Measurements from ENCODE around the gene FHOD3.

Gene FHOD3

DNA sequence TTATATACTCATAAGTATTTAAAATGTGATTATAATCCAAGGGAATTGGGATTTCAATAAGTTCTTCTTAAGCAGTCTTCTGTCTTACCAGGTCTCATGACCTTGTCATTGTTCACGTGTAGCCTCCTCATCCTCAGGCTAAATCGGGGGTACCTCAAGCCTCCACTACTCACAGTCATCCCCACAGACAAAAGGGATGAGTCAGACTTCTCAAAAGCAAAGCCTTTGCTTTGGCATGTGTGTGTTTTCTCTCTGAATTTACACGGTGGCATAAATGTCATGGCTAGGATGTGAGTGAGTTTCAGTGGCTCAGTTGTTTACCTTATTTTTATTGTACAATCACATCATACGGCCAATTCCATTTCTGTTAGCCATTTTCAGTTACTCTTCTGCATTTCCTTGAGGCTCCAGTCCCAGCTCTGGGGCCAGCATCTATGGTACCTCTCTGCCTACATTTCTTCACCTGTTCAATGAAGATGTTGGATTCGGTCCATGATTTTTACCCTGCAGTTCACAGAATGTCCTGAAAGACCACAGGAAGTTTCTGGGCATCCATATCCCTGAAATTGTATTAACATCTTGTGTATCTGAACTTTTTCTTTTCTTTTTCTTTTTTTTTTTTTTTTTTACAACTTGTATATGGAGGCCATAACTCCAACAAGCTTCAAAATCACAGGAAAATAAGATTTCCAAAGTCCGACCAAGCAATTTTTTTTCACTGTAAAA is 195.3 kb downstream of the FHOD3 start:
- DNase-seq: no peak

DNA sequence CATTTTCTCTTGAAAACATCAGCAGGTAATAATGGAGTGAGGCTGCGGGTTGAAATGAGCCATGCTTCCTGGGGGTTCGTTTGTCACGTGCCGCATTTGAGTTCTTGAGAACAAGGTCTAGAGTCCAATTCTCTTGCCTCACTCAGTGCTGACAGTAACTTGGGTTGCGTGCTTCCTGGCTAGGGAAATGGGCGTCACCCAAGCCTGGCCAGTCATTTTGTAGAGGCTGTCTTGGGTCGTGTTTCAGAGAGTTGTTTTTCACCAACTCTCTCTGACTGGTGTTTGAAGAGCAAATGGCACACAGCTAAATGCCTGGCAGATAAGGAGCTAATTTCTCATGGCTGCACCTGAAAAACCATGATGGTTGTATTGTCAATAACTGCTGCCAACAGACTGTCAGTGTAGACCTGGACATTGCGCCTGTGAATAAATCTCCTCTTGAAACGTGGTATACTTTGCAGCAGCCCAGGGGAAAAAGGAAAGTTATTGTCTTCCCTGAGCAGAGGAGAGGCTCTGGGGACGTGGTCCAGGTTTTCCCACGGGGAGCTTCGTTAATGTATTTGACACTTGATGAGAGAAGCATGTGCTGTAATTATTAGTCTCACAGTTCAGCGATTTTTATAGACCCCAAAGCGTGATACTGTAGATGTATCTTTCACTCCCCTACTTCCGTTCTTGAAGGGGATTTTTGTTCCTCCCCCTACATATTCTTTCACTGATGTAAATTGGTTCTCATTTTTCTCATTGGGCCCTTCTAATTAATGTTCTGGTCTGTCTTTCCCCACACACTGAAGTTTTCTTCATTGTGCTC is 196.0 kb downstream of the FHOD3 start:
- no peak for DNase-seq

DNA sequence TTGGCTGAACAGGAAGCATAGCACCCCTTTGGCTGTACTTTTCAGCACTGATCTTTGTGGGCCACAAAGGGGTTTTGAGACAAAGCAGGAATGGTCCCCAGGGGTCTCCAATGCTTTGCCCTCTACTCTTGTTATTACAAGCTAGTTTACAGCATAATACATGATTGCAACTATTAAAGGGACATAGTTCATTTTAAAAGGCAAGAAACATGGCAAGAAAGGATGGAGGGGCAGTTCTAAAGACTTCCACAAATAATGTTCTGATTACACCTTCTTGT is 196.6 kb downstream of the FHOD3 start:
- DNase-seq: no peak

DNA sequence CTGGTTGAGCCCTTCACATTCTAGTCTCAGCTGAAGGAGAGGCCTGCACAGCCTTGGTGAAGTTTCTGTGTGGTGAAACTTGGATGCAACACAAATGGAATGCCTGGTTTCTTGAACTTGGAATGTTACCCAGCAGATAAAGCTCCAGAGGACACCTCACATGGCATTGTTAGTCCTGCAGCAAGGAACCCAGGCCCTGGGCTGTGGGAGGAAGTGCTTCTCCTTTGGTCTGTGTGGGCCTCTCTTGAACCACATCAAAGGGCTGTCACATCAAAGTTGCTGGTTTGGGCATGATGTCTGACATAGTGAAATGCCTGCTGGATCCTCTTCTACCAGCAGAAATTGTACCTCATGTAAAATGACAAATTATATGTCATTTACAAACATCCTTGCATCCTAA is 198.5 kb downstream of the FHOD3 start:
- DNase-seq: no peak

DNA sequence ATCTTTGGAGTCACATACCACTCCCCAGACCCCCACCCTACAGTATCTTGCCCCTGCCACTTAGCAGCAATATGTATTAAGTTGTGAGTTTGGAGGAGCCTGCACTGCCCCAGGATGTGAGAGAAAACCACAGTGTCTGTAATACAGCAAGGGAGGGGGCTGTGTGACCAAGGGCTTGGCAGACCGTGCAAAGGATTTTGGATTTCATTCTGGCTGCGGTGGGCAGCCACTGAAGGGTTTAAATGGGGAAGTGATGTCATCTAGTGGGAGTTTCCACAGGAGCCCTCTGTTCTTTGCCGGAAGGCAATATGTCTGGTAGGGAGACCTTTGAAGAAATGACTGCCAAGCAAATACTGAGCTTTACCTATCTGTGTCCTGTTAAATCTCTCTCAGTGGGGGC is 202.4 kb downstream of the FHOD3 start:
- peak in 1 of 2 donors; percentile 0 for DNase-seq

DNA sequence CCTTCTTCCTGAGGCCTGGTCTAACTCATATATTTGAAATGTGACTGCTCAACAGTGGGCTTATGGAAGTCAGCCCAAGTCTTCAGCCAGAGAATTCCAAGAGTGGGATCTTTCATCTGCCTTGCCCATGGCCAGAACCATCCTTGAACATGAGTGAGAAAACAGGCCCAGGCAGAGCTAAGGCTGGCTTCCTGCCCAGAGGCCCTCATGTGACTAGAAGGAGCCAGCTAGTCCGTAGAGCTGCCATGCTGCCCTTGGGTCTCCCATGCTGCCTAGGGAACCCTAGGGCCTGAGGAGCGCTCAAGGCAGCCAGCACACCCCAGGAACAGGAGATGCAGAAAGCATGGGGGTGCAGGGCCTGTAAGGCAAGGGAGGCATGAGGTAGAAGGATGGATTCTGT is 203.6 kb downstream of the FHOD3 start:
- no peak for DNase-seq

DNA sequence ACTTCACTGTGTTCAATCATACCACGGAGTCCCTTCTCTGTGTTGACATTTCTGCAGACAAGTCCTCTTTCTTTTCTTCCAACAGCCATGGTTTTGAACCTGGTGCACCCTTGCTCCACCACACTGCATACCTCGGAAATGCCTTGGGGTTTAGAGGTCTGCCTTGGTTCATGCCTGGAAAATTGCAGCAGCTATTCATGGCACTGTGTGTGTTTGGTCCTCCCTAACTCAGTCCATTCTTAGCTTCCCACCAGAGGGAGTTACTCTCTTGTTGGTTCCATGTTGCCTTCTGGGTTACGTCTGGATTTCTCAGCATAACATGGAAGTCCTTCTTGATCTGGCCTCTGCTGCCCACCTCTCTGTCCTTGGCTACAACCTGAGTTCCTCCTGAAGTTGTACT is 206.0 kb downstream of the FHOD3 start:
- no peak for DNase-seq

DNA sequence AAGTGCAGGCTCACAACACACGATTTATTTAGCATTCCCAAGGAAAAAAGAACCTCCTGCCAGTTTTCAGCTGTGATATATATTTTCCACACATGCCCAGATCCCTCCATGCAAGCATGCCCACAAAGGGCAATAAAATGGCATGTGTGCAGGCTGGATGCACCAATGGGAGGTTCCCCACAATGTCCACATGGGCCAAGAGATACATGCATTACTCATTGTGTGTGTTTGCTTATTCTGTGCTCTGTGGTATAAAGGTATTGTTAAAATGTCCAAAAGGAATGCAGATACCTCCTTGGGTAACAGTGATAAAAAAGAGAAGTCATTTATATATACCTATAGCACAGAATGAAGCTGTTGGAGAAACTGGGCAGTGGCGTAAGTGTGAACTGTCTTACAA is 207.4 kb downstream of the FHOD3 start:
- DNase-seq: no peak

DNA sequence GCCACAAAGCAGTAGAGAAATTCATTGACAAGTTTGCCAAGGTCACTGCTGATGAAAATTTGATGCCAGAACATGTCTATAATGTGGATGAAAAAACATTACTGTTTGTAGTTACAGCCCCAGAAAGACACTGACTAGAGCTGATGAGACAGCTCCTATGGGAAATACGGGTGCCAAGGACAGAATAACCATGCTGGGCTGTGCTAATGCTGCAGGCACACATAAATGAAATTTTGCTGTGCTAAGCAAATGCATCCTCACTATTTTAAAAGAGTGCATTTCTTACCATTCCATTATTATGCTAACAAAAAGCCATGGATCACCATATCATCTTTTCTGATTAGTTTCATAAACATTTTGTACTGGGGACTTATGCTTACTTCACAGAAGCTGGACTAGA is 208.2 kb downstream of the FHOD3 start:
- no peak for DNase-seq

DNA sequence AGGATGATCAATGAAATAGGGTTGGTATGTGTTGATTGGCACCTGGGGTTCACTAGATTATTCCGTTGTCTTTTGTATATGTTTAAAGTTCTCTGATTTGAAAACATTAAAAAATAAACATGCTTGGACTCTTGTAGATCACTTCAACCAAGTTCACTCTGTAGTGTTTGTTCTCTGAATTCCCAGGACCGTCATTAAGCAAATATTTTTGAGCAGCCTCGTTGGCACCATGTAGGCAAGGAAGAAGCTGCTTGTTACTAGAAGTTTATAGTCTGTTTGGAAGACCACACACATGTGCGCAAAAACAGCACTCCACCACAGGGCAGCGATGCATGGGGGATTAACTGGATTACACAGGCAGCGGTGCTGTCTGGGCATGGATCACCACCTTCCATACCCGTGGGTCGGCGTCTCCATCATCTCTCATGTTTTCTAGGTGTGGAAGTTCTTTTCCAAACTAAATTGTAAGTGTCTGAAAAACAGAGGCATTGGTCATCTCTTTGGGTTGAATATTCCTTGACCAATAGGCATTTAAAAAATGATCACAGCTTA is 212.2 kb downstream of the FHOD3 start:
- no peak for DNase-seq

DNA sequence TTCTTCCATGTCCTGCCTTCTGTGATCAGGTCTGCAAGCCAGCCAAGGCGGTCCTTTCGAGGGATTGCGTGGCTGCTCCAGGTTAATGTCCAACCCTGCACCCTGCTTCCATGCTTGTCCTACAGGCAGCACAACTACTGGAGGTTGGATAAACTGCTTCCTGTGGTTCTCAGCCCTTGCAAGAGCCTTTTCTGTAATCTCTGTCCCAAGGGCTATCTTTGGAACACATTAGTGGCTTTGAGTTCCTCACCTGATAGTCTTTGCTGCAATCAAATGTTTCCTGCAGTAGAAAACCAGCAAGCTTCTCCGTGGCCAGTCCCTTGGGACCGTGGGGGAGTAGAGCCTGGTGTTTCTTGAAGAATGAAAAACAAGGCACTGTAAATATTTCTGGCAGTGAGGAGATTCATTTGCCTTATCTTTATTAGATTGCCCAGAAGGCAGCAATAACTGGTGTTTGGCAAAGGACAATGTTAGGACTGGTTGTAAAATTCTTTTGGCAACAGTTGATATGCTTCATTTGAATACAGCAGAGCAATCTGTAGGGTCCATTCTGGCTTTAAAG is 214.4 kb downstream of the FHOD3 start:
- no peak for DNase-seq

DNA sequence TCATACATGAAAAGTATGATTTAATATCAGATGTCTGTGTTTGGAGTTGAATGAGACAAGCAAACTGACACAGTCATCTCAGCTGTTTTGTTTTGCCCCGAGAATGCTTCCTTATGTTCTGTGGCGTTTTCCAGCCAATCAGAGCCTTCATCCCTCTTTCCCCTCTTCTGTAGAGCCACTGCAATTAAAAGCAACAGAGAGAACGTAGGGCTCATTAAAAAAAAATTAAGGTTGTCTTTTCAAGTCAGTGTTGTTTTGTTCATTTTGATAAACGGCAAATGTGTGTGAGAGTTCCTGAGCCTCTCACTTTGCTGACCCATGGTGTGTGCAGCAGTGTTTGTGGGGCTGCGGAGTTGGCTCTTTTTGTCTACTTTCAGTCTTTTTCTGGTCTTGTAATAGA is 216.0 kb downstream of the FHOD3 start:
- DNase-seq: no peak

DNA sequence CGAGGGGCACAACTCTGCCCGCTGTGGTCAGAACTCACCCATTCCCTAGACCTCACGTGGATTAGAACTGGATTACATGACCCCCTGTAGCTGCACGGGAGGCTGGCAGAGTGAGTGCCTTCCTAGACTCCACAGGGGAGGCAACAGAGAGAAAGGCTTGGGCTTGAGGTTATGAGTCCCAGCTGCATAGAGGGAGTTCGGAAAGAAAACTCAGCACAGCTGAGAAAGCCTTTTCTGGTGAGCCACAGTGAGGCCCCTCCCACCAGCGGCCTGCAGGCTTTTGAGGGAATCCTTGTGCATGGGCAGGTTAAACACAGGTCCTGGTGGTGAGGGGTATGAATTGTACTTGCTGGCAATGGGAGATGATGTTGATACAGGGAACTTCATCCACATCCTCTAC is 217.3 kb downstream of the FHOD3 start:
- DNase-seq: no peak

DNA sequence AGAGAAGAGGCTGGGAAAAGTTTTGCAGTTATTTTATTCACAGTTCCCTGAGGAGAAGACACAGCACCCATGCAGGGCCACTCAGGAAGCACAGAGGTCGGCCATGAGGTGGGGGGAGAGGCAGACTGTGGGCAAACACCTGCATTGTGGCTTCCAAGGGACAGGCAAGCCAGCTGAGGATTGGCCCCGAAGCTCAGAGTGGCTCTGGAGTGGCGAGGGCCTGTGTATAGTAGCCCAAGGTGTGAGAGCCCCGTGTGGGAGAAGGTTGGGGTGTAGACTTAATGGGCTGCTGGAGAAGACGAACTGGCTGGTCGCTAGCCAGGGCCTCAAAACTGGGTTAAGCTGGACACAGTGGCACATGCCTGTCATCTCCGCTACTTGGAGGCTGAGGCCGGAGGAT is 218.7 kb downstream of the FHOD3 start:
- no peak for DNase-seq

DNA sequence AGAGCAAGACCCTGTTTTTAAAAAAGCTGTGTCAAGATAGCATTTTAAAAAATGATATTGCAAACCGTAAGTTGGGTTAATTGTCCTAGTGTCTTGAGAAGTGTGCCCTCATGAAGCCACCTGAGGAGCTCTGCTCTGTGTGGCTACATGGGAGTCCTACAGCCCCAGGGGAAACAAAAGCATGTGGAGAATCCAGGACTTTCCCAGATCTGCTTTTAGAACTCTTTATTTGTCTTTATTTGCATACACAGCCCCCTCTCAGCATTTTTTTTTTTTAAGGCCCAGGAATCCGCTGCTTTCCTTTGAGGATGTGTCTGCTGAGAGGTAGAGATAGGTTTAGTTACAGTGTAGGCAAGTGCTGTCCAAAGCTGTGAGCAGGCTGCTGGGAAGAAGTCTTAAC is 219.2 kb downstream of the FHOD3 start:
- DNase-seq: no peak

DNA sequence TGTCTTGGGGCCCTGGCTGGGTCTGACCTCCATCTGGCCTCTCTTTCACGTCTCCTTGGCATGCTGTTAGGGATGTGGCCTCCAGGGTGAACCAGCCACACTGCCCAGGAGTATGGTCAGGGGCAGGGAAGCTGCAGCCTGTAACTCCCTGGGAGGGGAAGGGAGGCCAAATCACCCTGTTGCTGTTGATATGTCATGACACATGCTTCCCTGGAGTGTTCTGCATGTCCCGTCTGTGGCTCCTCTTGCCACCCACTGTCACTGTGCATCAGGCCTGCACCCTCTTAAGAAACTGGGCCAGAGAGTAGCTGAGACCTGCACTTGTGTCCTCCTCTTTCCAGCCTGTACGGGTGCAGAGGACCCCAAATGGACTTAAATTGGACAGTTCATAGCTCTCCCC is 221.3 kb downstream of the FHOD3 start:
- no peak for DNase-seq

DNA sequence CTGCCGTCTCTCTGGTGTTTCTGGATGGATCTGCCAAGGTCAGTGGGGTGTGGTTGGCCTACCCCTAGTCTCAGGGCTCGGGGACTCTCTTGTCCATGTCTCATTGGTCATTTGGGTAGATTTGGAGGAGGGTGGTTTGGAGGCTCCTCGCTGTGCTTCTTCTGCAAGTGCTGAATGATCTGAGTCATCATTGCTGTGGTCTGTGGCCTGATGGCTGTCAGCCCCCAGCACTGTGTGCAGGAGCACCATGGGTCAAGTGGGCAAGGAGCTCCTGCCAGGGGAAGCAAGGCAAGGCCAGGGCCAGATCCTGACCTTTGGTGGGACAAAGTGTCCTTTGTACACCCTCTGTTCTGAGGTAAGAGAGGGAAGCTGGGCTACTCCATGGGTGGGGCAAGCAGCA is 221.8 kb downstream of the FHOD3 start:
- DNase-seq: no peak

DNA sequence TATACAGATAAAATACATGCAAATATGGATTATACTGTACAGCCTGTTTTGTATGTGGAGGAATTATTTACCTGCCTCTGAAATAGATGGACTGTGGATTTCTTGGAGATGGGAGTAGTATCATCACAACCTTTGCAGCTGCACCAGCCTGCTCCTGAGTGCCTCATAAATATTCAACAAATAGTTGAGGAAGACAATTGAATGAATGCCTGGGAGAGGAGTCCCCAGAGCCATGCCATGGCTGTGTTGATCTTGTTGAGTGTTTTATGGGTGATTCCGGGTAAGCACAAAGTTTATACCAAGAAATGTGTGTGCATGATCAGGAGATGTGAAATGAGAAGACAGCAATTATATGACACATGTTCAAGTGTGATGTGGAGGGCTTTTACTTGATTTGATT is 225.0 kb downstream of the FHOD3 start:
- DNase-seq: no peak

DNA sequence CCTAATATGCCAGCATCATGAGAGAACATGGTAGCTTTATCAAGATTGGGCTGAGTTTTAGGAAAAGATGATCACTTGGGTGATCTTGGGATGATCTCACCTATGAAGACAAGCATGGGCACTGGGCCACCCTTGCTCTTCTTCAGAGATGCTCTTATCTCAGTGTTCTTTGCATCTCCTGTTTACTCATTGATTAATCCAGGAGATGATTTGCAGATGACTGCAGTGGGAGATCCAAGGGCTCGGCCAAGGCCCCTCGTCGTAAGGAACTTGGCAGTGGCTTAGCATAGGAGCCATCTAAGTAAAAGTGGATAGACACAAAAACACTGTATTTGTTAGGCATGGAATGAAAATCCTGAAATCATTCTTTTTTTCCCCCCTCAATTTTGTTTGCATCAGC is 228.4 kb downstream of the FHOD3 start:
- no peak for DNase-seq

DNA sequence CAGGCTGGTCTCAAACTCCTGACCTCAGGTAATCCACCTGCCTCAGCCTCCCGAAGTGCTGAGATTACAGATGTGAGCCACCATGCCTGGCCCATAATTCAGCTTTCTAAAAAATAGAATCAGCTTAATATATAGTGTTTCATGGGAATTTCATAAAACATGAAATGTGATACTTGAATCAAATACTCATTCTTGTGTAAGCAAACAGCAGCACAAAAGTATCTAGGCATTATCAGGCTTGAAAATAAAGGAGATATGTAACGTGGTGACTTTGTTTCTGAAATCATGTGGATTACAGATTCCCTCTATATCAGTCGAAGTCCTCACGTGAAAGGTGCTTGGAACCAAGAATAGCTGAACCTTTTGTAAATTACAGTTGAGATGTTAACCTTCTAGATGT is 229.1 kb downstream of the FHOD3 start:
- no peak for DNase-seq

DNA sequence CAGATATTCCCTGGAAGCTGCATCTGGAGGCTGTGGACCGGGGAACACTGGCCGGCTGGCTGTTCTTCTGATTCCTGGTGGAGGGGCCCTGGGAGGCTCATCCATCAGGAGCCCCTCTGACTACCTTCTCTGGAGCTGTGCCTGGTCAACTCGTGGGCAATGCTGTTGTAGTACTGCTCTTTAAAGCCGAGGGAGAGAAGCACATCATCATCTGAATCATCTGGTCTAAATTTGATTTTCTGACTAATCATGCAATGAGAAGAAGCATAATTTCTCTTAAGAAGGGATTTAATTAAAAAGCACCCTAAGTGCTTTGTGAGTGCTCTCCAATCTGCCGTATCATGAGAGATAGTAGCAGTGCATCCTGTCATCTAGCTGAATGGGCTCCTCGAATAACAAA is 229.5 kb downstream of the FHOD3 start:
- DNase-seq: no peak

DNA sequence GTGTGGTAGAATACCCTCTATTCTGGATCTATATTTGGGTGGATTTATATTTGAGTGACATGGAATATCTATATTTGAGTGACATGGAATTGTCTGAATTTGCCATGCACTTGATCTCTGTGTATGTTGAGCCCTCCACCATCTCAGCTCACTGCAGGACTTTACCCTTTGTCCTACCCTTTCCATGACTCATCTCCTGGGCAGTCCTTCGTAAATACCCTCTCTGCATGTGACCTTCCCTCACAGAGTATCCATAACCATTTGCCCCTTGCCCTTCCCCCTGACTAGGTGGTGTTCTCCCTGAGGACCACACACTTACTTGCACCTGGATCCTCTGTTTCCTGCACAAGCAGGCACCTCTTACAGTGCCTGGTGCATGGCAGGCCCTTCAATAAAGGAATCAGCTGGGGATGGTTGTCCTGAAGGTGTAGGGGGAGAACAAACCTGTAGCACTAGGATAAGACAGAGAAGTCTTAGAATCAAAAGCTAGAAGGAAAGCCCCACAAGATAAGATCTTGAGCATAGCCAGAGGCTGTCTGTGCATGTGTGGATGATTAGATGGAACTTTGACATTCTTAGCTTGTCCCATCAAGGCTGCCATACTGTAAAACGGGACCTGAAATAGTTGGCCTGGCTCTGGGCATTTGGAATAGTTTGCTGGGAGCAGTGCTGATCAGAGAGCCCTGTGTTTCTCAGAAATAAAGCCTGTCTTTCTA is 230.4 kb downstream of the FHOD3 start:
- no peak for DNase-seq

DNA sequence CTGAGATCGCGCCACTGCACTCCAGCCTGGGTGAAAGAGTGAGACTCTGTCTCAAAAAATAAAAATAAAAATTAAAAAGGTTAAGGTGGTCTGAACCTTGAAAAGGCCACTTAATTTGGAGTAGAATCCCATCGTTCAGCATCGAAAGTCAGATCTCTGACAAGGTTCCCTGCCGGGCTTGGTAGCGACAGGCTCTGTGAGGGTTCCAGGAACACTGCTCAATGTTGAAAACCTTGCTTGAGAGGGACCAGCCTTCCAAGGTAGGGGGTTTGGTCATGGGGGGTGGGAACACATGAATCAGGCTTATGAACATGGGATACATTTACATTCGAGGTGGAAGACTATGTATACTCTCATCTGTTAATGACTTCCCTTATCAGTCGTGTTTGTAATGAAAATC is 232.2 kb downstream of the FHOD3 start:
- DNase-seq: no peak
